WI38 (cell line): ENCODE measurements around the gene MLLT10.

Experiments used
- H3K4me3 ChIP-seq: 2 replicates; pipeline ENCODE4 v1.5.1; 2011; ENCODE audit warnings: low read depth, mild to moderate bottlenecking, control low read depth, low read length
- TF ChIP-seq, protein P1 (sequence below): IDR thresholded peaks from 2 replicates; pipeline ENCODE4 v1.5.1; 2012; ENCODE audit warnings: low read depth, mild to moderate bottlenecking, control low read depth, low read length

The MLLT10 gene

DNA sequence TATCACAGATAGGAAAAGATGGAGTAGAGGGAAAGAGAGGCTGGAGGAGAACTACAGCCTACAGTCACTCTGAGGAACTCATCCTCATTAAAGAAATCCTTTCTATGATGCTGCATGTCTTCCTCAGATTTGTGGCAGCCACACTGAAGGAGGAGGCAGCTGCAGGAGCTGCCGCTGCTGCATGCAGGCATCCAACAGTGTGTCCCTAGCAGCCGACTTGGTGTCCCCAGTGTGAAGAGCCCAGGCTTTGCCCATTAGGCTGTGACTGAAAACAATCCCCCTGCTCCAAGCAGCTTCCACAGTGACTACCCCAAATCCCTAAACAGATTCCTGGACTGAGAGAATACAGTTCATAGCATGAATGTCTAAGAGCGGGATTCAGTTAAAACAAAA, 31.7 kb upstream of the MLLT10 start:
- TF ChIP-seq, protein P1, sequence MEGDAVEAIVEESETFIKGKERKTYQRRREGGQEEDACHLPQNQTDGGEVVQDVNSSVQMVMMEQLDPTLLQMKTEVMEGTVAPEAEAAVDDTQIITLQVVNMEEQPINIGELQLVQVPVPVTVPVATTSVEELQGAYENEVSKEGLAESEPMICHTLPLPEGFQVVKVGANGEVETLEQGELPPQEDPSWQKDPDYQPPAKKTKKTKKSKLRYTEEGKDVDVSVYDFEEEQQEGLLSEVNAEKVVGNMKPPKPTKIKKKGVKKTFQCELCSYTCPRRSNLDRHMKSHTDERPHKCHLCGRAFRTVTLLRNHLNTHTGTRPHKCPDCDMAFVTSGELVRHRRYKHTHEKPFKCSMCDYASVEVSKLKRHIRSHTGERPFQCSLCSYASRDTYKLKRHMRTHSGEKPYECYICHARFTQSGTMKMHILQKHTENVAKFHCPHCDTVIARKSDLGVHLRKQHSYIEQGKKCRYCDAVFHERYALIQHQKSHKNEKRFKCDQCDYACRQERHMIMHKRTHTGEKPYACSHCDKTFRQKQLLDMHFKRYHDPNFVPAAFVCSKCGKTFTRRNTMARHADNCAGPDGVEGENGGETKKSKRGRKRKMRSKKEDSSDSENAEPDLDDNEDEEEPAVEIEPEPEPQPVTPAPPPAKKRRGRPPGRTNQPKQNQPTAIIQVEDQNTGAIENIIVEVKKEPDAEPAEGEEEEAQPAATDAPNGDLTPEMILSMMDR: no peak
- H3K4me3 ChIP-seq: no peak overlapping the region

DNA sequence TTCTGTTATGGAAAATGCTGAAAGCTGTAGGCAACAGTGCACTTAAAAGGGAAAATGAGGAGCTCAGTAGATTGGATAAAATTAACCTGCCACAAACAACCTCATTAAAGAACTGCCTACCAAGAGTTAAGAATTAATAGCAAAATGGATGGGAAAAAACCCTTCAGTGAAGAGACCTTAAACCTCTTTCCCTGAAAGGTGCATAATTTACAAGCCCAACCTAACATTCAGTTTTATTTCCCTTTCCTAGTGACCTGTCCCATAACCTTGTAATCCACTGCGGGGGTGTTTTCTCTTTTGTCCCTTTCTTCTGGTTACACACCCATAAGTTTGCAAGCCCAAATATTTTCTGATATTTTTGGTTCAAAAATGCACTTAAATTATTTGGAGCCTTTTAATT, 30.5 kb upstream of the MLLT10 start:
- TF ChIP-seq, protein P1: no peak
- no peak overlapping the region for H3K4me3 ChIP-seq

DNA sequence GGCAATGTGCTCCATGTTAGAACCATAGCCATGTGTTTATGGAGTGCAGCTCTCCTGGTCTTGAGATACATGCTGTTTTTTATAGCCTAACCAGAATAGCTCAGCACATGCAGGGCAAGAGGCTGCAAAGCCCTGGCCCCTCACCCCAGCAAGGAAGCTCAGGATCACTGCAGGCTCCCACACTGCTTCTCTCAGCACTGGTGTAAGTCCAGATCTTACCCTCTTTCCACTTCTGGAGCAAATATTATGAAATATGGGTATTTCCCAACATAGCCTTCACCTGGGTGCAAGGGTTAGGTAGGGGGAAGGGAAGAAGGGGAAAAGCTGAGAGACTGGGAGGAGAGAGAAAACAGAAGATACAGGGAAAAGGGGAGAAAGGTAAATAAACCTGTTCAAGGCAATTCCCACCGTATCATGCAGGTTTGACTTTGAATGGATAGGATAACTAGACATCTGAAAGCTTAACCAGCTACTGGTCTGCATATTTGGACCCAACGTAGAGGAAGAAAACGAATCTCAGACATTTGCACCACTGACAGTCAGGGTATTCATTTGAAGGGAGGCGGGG, 28.2 kb upstream of the MLLT10 start:
- TF ChIP-seq, protein P1: no peak
- H3K4me3 ChIP-seq: no peak overlapping the region

DNA sequence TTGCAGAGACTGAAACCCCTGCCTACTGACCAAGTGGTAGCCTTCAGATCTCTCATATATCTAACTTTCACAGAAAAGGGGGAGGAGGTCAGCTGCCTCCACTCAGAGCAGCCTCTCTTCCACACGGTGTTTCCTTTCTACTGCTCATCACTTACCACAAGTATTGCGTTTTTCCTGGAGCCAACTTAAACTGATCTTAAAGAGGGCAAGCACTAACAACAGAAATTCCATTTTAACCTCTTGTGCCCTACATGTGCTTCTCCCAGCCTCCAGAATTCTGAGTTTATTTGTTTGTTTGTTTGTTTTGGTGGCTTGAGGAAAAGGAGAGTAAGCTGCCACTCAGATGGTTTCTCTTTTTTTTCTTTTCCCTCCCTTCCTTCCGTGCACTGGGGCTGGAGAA, 27.7 kb upstream of the MLLT10 start:
- TF ChIP-seq, protein P1: no peak
- no peak overlapping the region for H3K4me3 ChIP-seq

DNA sequence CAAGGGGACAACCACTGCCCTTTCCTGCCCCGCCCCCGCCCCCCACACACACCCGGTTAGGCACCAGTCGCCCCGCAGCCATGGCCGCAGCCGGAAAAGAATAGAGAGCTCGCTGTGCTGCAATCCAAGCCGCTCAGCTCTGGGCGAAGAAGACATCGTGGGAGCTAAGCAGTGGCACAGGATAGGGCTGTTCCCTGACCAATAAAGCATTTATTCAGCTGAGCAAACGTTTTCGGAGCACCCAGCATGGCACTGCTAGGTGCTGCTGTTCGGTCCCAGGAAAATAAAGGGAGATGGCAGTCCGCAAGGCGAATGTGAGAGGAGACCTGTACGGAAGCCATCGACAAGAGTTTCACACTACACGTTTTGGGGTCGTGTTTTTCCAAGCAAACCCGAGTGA, 26.9 kb upstream of the MLLT10 start:
- no peak overlapping the region for H3K4me3 ChIP-seq
- TF ChIP-seq, protein P1: no peak

DNA sequence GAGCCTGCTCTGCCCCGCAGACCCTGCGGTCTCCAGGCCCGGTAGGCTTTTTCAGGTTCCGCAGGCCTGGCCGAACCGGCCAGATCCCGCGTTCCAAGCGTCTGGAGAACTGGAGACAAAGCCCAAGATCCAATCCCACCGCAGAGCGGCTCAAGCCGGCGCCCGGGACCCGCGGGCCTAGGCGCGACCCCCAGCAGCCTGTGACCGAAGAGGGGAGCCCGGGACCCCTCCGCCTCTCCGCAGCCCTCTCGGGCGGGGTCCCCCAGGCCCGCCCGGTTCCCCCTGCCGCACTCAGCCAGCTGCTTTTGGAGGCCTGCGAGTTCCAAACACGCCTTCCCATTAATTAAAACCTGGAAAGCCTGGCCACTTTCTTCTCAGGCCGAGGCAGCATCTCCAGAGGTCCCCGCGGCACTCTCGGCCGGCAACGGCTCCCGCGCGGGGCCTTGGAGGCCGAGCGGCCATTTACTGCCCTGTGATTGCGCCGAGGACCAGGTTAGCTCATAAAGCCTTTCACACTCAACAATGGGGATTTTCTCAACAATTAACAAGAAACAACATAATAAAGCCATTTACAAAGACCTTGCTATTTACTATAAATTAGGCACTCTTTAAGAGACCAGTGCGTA, 25.2 kb upstream of the MLLT10 start:
- no peak overlapping the region for H3K4me3 ChIP-seq
- TF ChIP-seq, protein P1: no peak

DNA sequence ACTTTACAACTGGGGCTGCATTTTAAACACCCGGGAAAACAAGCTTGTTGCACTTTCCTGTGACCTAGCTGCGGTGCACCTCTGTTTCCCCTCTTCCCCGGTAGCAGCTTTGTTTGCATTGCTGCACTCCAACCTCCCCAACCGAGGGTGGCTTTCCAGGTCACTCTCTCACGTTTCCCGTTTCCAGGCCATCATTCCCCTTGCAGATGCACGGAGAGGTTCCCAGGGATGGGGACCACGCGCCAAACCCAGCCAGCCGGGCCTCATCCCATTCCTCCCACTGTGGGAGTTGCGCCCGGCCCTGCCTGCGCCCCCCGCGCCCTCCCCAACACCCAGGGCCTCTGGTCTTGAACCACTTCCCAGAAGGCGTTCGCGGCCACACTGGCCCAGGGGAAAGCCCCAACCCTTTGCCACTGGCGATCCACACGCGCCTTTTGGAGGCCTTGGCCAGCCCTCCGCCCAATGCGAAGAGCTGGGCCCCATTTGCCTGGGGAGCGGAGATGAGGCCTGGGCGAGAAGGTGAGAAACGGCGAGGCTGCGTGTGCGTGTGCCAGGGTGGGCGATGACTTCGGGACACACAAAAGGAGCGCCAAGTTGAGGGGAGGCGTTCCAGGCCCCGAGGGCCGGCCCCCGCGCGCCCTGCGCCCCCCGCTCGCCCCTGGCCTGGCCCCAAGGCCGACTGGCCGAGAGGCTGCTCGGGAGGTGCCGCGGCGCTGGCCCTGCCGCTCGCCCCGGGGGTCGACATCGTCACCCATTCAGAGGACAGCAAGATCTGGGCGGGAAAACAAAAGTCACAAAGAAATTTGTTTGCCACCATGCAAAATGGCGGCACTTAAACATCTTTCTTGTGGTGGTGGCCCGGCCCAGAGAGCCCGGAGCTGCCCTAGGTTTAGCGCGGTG, 24.4 kb upstream of the MLLT10 start:
- peak overlapping the region; percentile 30 for H3K4me3 ChIP-seq
- TF ChIP-seq, protein P1: no peak
